ENCODE results near the gene LTF. TPM values are rescaled to one million over a fixed set of nuclear protein-coding genes. Genes with fewer than 3 reads are reported as not detected.
"Not testable (repeated sequence)": the region's sequence is repeated elsewhere in the genome, so short reads cannot be mapped to it uniquely, and the experiment has no call there.

Gene LTF
- total RNA-seq, 1 donor from 2014 or later = 0.51 TPM

GRCh38 chr3:46435081-46435726, 29.5 kb downstream of the LTF start:
- DNase-seq = no peak

- DNase-seq = no peak
Observed at GRCh38 chr3:46433841-46434240, 30.9 kb downstream of the LTF start.

- DNase-seq = not testable (repeated sequence)
Observed at GRCh38 chr3:46433118-46433517, 31.6 kb downstream of the LTF start.

DNA sequence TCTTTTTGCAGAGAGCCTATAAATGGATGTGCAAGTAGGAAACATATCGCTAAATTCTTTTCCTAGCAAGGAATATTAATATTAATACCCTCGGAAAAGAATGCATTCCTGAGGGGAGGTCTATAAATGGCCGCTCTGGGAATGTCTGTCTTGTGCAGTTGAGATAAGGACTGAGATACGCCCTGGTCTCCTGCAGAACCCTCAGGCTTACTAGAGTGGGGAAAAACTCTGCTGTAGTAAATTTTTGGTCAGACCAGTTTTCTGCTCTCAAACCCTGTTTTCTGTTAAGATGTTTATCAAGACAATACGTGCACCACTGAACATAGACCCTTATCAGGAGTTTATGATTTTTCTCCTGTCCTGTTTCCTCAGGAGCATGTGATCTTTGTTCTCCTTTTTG, 32.8 kb downstream of the LTF start:
- not testable (repeated sequence) for DNase-seq

DNA sequence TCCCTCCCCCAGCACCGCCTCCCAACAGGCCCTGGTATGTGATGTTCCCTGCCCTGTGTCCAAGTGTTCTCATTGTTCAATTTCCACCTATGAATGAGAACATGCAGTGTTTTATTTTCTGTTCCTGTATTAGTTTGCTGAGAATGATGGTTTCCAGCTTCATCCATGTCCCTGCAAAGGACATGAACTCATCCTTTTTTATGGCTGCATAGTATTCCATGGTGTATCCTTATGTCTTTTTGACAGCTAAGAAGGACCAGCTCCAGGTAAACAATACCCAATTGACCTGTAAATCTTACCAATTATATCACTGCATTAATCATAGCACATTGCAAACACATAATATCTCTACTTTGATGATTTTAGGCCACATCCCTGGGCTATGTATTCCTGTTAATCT, 33.8 kb downstream of the LTF start:
- DNase-seq = not testable (repeated sequence)

GRCh38 chr3:46429671-46430070, 35.0 kb downstream of the LTF start:
- no peak for DNase-seq

- no peak for DNase-seq
Observed at GRCh38 chr3:46429250-46429649, 35.5 kb downstream of the LTF start.

- no peak for DNase-seq
Observed at GRCh38 chr3:46427916-46428833, 36.5 kb downstream of the LTF start.

DNA sequence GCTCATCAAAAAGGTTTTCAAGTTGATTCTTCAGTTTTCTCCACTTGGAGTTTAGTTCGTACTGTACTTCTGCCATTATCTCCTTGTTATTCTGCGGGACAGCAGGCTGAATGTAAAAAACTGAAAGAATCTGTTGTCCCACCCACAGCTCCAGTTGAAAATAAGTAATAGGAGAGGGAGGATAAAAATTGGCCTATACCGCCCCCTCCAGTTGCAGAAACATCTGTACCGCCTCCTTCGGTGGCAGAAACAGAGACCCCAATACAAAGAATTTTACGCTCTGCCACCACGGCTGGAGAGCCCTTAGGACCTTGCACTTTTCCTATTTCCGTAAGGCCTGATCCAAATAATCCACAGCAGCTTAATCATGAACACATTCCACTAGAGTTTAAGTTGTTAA, 37.3 kb downstream of the LTF start:
- DNase-seq = peak; percentile 36

DNA sequence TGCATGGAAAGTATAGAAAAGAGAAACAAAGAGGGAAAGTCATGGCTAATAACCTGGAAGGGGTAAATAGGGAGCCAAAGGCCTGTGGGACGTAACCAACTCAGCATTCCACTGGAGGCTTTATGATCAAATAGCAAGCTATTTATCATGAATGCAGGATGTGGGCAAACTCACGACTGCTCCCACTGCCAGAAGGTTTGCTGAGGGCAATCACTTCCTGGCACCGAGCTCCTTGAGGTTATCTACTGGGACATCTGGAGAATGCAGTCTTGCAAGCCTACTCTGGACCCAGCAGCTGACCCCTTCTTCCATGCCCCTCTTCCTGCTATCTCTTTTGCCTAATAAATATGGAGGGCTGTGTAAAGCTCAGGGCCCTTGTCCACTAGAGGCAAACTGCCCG, 38.2 kb downstream of the LTF start:
- not testable (repeated sequence) for DNase-seq

DNA sequence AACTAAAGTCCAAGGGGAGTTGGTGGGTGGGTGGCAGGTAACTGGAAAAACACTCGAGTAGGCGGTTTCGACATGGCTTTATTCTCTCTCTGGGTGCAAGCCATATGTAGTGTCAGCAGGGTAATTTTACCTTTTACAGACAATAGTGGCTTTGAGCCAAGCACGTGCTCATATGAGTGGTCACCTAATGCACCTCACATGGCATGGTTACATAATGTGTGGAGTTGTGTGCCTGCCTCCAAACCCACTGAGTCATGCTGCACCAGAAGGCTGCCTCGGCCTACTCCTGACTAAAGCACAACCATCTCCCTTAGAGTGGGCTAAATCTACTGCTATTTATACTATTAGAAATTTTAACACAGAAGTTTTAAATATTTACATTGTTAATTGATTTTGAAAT, 41.1 kb downstream of the LTF start:
- DNase-seq = peak; percentile 72

GRCh38 chr3:46422617-46423016, 42.1 kb downstream of the LTF start:
- no peak for DNase-seq

DNA sequence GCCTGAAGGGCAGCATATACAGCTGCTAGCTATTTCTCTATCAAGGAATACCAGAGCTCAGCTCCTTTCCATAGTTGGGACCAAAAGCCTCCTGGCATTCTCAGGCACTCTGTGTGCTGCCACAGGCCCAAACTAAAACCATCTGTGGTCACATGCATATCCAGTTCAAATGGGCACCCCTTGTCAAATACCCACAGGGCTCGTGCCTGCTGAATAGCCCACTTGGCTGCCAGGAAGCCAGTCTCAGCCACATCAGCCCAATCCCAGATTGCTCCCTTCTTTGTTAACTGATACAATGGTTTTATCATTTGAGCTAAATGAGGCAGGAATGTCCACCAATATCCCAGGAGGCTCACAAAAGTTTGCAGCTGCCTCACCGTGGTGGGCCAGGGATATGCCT, 43.8 kb downstream of the LTF start:
- DNase-seq = no peak

GRCh38 chr3:46419816-46420215, 44.9 kb downstream of the LTF start:
- DNase-seq = no peak

DNA sequence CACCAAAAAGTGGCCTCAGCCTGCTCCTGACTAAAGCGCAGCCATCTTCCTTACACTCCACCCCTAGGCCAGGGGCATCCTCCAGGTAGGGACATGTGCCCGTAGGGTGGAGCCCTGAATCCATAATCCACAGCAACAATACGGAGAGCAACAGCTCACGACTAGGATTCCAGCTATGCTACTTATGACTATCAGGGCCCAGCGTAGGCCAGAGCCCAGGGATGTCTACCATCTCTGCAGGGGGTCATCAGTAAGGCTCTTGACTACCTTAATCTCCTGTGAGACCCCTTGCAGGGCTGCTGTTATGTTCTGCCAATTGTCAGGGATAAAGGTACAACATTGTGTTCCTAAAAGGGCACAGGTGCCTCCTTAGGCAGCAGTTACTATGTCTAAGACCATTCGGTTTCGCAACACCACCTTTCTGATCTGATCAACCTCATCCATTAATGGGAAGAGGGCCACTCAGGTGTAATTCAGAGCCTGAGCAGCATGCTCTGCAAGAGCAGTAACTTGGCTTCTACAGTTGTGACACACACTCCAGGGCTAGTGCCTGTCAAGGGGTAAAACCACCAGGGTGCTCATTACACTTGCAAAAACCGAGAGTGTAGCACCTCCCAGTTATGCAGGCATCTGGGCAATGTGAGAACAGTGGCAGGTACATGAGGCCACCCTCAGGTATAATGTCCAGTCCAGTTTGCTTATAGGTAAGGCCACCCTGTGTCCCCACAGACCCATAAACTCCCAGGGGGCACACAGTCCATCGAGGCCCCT, 46.7 kb downstream of the LTF start:
- no peak for DNase-seq

GRCh38 chr3:46416811-46417510, 47.7 kb downstream of the LTF start:
- DNase-seq = no peak

GRCh38 chr3:46416125-46416810, 48.4 kb downstream of the LTF start:
- DNase-seq = no peak

GRCh38 chr3:46414739-46415138, 50.0 kb downstream of the LTF start:
- DNase-seq = no peak

GRCh38 chr3:46413951-46414350, 50.8 kb downstream of the LTF start:
- no peak for DNase-seq

DNA sequence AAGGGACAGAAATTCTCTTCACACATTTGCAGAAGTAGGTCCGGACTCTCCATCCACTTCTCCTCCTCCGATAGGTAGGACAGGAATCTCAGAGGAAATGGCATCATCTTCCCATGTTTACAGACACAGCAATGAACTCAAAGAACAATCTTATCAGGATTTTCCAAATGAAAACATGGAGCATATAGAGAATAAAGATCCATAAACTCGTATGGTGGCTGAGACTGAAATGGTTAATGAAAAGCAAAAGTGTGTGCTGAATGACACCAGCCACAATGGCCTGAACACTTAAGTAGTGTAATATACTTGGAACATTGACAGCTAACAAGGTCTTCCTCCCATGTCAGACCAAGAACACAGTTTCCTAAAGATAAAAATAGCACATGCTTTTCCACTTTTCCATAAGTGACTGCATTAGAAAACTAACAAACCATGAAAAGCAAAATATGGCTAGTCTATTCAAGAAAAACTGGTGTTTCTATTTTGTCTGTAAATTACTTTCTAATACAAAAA, 51.9 kb downstream of the LTF start:
- peak; percentile 51 for DNase-seq

- no peak for DNase-seq
Observed at GRCh38 chr3:46411271-46411670, 53.4 kb downstream of the LTF start.

DNA sequence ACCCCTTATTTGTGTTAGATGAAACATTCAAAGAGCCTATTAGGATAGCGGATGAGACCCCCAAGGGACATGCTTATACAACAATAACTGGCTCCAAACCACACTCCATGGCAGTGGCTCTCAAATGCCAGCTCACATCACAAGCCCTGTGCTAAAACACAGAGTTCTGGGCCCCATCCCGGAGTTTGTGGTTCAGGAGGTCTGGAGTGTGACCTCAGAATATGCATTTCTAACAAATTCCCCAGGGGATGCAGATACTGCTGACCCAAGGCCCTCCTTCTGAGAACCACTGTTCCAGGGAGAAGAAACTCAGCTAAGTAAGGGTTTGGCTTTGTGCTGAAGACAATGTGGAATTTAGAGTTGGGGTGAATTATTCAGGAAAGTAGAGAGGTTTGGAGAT, 54.0 kb downstream of the LTF start:
- no peak for DNase-seq

All from dermis blood vessel endothelial cell (primary cell).